ENCODE measurements around the gene CDH15.

CDH15 gene

GRCh38 chr16:89200124-89200849 is 28.7 kb downstream of the CDH15 start, which contains the start of gene SLC22A31:
SLC22A31 (minus strand) TSS chr16:89200537; CDS start chr16:89200501, 36 bp downstream.
- DNase-seq (ENCODE audit: low read depth), result no peak

DNA sequence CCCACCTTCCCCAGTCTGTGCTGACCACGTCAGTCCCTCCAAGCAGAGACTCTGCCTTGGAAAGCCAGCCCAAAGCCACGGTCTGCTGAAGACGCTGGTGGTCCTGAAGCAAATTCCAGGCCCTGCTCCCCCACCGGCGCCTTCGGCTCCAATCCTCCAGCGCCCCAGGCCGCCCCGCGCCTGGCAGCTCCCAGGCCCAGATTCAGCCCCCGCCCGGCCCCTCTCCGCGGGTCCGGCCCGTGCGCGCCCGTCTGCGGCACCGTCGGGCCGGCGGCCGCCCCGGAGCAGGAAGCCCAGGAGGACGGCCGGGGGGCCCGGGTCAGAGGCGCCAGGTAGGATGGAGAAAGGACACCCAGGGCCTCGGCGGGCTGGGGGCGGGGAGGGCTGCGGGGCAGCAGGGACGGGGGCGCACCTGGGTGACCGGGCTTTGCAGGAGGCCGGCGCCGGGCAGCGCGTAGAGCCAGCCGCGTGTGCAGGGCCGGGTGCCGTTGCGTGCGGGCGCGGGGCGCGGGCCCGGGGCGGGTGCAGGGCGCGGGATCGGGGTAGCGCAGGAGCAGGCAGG is 29.4 kb downstream of the CDH15 start:
- no peak for DNase-seq (ENCODE audit: low read depth)

DNA sequence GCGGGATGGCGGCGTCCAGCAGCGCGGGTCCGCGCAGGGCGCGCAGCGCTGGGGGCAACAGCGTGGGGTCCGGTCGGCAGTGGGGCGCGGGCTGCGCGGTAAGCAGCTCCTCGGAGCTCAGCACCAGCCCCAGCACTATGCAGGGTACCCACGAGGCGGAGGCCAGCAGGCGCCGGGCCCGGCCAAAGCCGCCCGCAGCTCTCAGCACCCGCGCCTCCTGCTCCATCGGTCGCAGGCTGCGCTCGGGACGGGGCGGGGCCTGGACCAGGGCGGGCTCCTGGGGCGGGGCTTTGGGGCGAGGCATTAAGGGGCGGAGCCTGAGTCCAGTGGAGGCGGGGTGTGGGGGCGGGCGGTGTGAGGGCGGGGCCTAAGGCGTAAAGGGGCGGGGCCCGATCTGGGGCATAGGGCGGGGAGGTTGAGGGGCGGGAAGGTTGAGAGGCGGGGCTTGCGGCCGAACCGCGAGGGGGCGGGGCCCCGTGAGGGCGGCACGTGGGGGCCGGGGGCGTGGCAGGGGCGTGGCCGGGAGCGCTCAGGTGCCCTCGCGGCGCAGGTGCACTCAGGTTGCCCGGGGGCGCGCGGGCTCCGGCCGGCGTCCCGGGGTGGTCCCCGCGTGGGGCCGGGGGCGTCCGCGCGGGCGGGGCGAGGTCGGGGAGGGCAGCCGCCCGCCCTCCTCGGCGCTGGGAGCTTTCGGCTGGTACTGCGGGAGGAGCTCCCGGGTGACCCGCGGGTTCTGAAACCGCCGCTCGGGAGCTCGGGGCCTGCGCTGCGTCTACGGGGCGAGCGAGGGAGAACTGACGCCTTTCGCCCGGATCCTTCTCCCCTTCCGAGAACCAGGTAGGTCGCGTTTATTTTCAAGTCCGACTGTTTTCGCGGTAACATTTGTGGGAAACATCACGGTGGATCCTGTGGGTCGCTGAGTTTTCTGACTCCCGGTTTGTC is 30.2 kb downstream of the CDH15 start:
- DNase-seq (ENCODE audit: low read depth), result no peak

GRCh38 chr16:89202422-89203215 is 31.1 kb downstream of the CDH15 start:
- no peak for DNase-seq (ENCODE audit: low read depth)

- no peak for DNase-seq (ENCODE audit: low read depth)
Measured at GRCh38 chr16:89207993-89208392, 36.4 kb downstream of the CDH15 start.

GRCh38 chr16:89209522-89210044 is 38.0 kb downstream of the CDH15 start:
- no peak for DNase-seq (ENCODE audit: low read depth)

- DNase-seq (ENCODE audit: low read depth), result no peak
Measured at GRCh38 chr16:89210165-89210903, 38.8 kb downstream of the CDH15 start.

- DNase-seq (ENCODE audit: low read depth), result no peak
Measured at GRCh38 chr16:89210904-89211515, 39.5 kb downstream of the CDH15 start.

GRCh38 chr16:89216315-89217137 is 45.0 kb downstream of the CDH15 start:
- peak; percentile 65 for DNase-seq (ENCODE audit: low read depth)

GRCh38 chr16:89217138-89217387 is 45.5 kb downstream of the CDH15 start:
- no peak for DNase-seq (ENCODE audit: low read depth)

DNA sequence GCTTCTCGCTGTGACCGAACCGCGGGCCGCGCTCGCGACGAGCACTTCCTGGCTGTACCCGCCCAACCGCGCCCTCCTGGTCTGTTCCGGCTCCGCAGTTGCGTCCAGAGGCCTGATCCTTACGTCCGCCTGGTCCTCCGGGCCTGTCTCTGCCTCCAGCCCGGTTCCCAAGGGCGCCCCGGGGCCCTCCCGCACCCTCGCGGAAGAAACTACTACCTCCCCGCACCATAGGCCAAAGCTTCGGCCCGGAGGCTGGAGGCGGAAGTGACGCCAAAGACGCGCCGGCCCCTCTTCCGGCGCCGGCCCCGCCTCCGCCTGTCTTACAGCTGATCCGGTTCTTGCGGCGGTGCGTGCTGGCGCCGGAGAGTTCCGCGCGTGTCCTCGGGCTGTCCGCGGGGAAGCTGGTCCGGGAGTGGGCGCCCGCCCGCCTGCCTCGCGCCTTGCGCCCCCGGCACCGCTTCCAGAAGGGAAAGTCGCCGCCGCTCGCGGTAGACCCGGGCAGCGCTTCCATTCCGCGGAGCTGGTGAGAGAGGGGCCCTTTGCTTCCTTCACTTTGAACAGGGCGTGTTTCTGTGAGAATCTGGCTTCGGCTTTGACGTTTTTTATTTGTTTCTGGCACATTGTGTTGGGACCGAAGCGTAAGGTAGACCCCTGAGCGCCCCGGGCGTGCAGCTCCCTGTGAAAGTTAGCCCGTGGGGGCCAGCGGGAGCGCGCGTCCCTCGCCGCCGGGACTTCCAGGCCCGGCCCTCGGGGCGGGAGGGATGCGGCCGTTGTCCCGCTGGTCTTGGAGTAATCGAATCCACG is 46.0 kb downstream of the CDH15 start, which contains the start of gene ZNF778:
Gene ZNF778 (plus strand): TSS at position 316 of the 804 bp plus-strand sequence. CDS start 3,425 bp downstream, outside the sequence.
- peak; percentile 70 for DNase-seq (ENCODE audit: low read depth)

- no peak for DNase-seq (ENCODE audit: low read depth)
Measured at GRCh38 chr16:89219365-89219764, 47.8 kb downstream of the CDH15 start.

- no peak for DNase-seq (ENCODE audit: low read depth)
Measured at GRCh38 chr16:89221604-89222003, 50.1 kb downstream of the CDH15 start.

DNA sequence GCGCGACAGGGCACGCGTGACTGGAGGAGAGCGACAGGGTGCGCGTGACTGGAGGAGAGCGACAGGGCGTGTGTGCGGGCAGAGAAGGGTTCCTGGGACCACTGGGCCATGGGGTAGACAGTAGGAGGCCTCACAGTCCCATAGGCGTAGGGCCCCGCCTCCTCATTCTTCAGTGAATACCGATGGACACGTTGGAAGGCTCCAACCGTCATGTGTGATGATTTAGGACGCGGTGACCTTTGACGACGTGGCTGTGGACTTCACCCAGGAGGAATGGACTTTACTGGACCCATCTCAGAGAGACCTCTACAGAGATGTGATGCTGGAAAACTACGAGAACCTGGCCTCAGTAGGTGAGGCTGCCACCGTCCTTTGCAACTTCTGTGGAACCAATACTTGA is 51.4 kb downstream of the CDH15 start:
- no peak for DNase-seq (ENCODE audit: low read depth)

GRCh38 chr16:89224665-89225064 is 53.1 kb downstream of the CDH15 start:
- no peak for DNase-seq (ENCODE audit: low read depth)

- DNase-seq (ENCODE audit: low read depth), result no peak
Measured at GRCh38 chr16:89230255-89230654, 58.7 kb downstream of the CDH15 start.

DNA sequence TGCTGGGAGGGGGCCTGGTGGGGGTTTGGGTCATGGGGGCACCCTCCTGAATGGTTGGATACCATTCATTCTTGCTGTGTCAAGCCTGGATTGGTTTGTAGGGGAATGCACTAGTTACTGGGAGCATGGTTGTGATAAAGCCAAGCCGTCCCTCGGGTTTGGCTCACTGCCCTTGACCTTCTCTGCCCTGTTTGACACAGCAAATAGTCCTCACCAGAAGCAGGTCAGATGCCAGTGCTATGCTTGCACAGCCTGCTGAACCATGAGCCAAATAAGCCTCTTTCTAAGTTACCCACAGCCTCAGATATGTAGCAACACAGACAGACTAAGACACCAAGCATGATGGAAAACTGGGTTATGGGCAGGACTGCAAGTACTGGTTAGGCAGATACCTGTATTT is 60.6 kb downstream of the CDH15 start:
- DNase-seq (ENCODE audit: low read depth), result no peak

- DNase-seq (ENCODE audit: low read depth), result no peak
Measured at GRCh38 chr16:89233678-89234490, 62.3 kb downstream of the CDH15 start.
